Liver (tissue), 9 donors: ENCODE results near the gene AKT2. TPM values are rescaled to one million over a fixed set of nuclear protein-coding genes. Genes with fewer than 3 reads are reported as not detected.
"Not testable (repeated sequence)": the region's sequence is repeated elsewhere in the genome, so short reads cannot be mapped to it uniquely, and the experiment has no call there.

Source experiments
- DNase-seq: peaks from one replicate; pipeline ENCODE4 v3.0.0-alpha.2; 2017; ENCODE audit warnings: low spot score
- H3K27ac ChIP-seq, 2 donors: one replicate each; pipeline ENCODE4 v1.7.0; 2013; ENCODE audit warnings: inconsistent platforms in 2 of 2, low read length in 2 of 2, control low read depth in 1 of 2, low read depth in 1 of 2, mild to moderate bottlenecking in 1 of 2
- H3K27me3 ChIP-seq, 4 donors: one replicate each; pipeline versions ENCODE4 v1.6.1 to v1.7.0; 2013; ENCODE audit warnings: low read length in 3 of 4, inconsistent platforms in 1 of 4, mild to moderate bottlenecking in 1 of 4, moderate library complexity in 1 of 4; ENCODE audit not compliant: control insufficient read depth in 4 of 4, insufficient read depth in 4 of 4
- H3K36me3 ChIP-seq, 4 donors: one replicate each; pipeline versions ENCODE4 v1.6.1 to v1.7.0; 2013; ENCODE audit warnings: low read length in 3 of 4, mild to moderate bottlenecking in 3 of 4, low read depth in 1 of 4, moderate library complexity in 1 of 4; ENCODE audit not compliant: control insufficient read depth in 4 of 4, insufficient read depth in 3 of 4
- H3K4me1 ChIP-seq, 4 donors: one replicate each; pipeline versions ENCODE4 v1.6.1 to v1.7.0; 2013; ENCODE audit warnings: low read length in 3 of 4, mild to moderate bottlenecking in 3 of 4, moderate library complexity in 1 of 4; ENCODE audit not compliant: control insufficient read depth in 4 of 4, insufficient read depth in 4 of 4
- H3K4me3 ChIP-seq, 3 donors: one replicate each; pipeline versions ENCODE4 v1.6.1 to v1.7.0; 2013; ENCODE audit warnings: low read length in 3 of 3, control low read depth in 1 of 3, low read depth in 1 of 3, mild to moderate bottlenecking in 1 of 3
- H3K9ac ChIP-seq, 2 donors: one replicate each; pipeline ENCODE4 v1.7.0; 2013; ENCODE audit warnings: low read length in 2 of 2, mild to moderate bottlenecking in 2 of 2, moderate library complexity in 2 of 2, control low read depth in 1 of 2, low read depth in 1 of 2
- H3K9me3 ChIP-seq, 4 donors: one replicate each; pipeline versions ENCODE4 v1.6.1 to v1.7.0; 2013; ENCODE audit warnings: low read length in 3 of 4; ENCODE audit not compliant: control insufficient read depth in 4 of 4
- ATF3 ChIP-seq: IDR thresholded peaks from 2 replicates; pipeline ENCODE4 v1.6.1; 2016; ENCODE audit warnings: antibody characterized with exemption
- CTCF ChIP-seq: fragments of 150-350 bp; IDR thresholded peaks from 2 replicates; pipeline ENCODE4 v1.5.1; 2017; ENCODE audit warnings: improper control_type of control experiment, low read depth, low read length; ENCODE audit not compliant: missing input control
- EGR1 ChIP-seq, 2 donors: IDR thresholded peaks; 2 replicates each; pipeline ENCODE4 v1.6.1; 2016 to 2018; ENCODE audit warnings: antibody characterized with exemption in 2 of 2, low read depth in 2 of 2
- FOXA2 ChIP-seq: IDR thresholded peaks from 2 replicates; pipeline ENCODE4 v1.6.1; 2016; ENCODE audit warnings: antibody characterized with exemption
- GABPA ChIP-seq, 2 donors: IDR thresholded peaks in 1 of 2; conservative IDR thresholded peaks in 1 of 2; 2 replicates each; pipeline ENCODE4 v1.6.1; 2016; ENCODE audit warnings: antibody characterized with exemption in 2 of 2, mild to moderate bottlenecking in 1 of 2, moderate library complexity in 1 of 2
- HNF4A ChIP-seq, 2 donors: conservative IDR thresholded peaks; 2 replicates each; pipeline ENCODE4 v1.6.1; 2016; ENCODE audit warnings: antibody characterized with exemption in 2 of 2, mild to moderate bottlenecking in 2 of 2
- HNF4G ChIP-seq: IDR thresholded peaks from 2 replicates; pipeline ENCODE4 v1.6.1; 2016; ENCODE audit warnings: antibody characterized with exemption
- JUND ChIP-seq, 2 donors: IDR thresholded peaks; 2 replicates each; pipeline ENCODE4 v1.6.1; 2016; ENCODE audit warnings: antibody characterized with exemption in 2 of 2
- RAD21 ChIP-seq, 2 donors: IDR thresholded peaks; 2 replicates each; pipeline ENCODE4 v1.6.1; 2016; ENCODE audit warnings: antibody characterized with exemption in 2 of 2, mild to moderate bottlenecking in 2 of 2
- RXRA ChIP-seq, 2 donors: IDR thresholded peaks; 2 replicates each; pipeline ENCODE4 v1.6.1; 2017 to 2018; ENCODE audit warnings: antibody characterized with exemption in 2 of 2, mild to moderate bottlenecking in 1 of 2
- SP1 ChIP-seq: IDR thresholded peaks from 2 replicates; pipeline ENCODE4 v1.6.1; 2018; ENCODE audit warnings: antibody characterized with exemption, mild to moderate bottlenecking
- TAF1 ChIP-seq: conservative IDR thresholded peaks from 2 replicates; pipeline ENCODE4 v1.6.1; 2016; ENCODE audit warnings: antibody characterized with exemption, mild to moderate bottlenecking
- YY1 ChIP-seq: IDR thresholded peaks from 2 replicates; pipeline ENCODE4 v1.6.1; 2016; ENCODE audit warnings: antibody characterized with exemption, mild to moderate bottlenecking
- WGBS: extraction: QIAGEN DNeasy Blood & Tissue Kit; methylation state at CpG from one replicate; pipeline ENCODE4 v1.1.7; 2013; 5-methylcytosine and 5-hydroxymethylcytosine counted together
- polyA plus RNA-seq, 2 donors: library from polyadenylated mRNA; stranded (reverse) in 1 of 2; unstranded in 1 of 2; fragments of 200-250 nt in 1 of 2; fragments of >200 nt in 1 of 2; fragmentation: Nextera tagmentation in 1 of 2; extraction: Ambion mirVana in 1 of 2; gene quantifications; one replicate each; pipeline versions ENCODE4 v1.2.1 to v1.2.3, GENCODE V29; 2013 to 2015
- total RNA-seq, 2 donors: library from RNA; depleted of rRNA; stranded (reverse); fragments of >200 nt; gene quantifications; one replicate each; pipeline ENCODE4 v1.2.3, GENCODE V29; 2014
- donor health status: healthy.
- donor health status: healthy.
- donor health status: healthy.
- donor health status: healthy.
- donor health status: healthy.

The AKT2 gene
- total and polyA plus RNA-seq, 4 donors, result 23.2 to 110 (median 60.4) TPM

DNA sequence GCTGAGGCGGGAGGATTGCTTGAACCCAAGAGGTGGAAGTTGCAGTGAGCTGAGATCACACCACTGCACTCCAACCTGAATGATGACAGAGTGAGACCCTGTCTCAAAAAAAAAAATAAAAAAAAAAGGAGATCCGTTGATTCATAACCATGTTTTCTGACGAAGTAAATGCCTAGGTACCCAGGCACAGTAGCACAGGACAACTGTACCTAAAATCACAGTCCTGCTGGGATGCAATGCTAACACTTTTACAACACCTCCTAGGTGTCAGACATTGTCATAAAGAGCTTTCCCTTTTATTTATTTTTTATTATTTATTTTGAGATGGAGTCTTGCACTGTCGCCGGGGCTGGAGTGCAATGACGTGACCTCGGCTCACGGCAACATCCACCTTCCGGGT is 64.5 kb downstream of the AKT2 start:
- H3K27me3 ChIP-seq, result peaks cover 0 to 8% (median 6%) of the 10 kb centered on the region in 4 donors
- peaks cover 3 to 9% (median 5%) of the 10 kb centered on the region in 4 donors for H3K4me1 ChIP-seq
- H3K9me3 ChIP-seq, result no peaks in the 10 kb centered on the region
- no peak overlapping the region for H3K4me3 ChIP-seq
- no peak overlapping the region for H3K27ac ChIP-seq
- H3K36me3 ChIP-seq, result no peaks in the 10 kb centered on the region
- no peak overlapping the region for H3K9ac ChIP-seq
- 84% methylated on average over 9 of the region's 9 CpGs for WGBS
- TF ChIP-seq HNF4G (no peak), HNF4A (conservative IDR thresholded peaks at IDR 0.05) (no peak), FOXA2 (no peak), YY1 (no peak), ATF3 (no peak), GABPA (IDR thresholded peaks at IDR 0.05 in 1 of 2, conservative IDR thresholded peaks at IDR 0.05 in 1 of 2) (no peak), RAD21 (IDR thresholded peaks at IDR 0.05) (no peak), CTCF (no peak), JUND (IDR thresholded peaks at IDR 0.05) (no peak), TAF1 (no peak)
- DNase-seq, result no peak

- no peak overlapping the region for H3K4me3 ChIP-seq
- no peak overlapping the region for H3K9ac ChIP-seq
- peaks cover 0 to 8% (median 6%) of the 10 kb centered on the region in 4 donors for H3K27me3 ChIP-seq
- no peak overlapping the region for H3K27ac ChIP-seq
- WGBS, result 43% methylated on average over 8 of the region's 8 CpGs
- no peaks in the 10 kb centered on the region for H3K9me3 ChIP-seq
- peaks cover 0 to 7% (median 2%) of the 10 kb centered on the region in 4 donors for H3K4me1 ChIP-seq
- no peaks in the 10 kb centered on the region for H3K36me3 ChIP-seq
- DNase-seq, result no peak
- TF ChIP-seq EGR1 (IDR thresholded peaks at IDR 0.05; ENCODE audit: low read depth in 2 of 2) (no peak), HNF4A (conservative IDR thresholded peaks at IDR 0.05) (no peak), JUND (IDR thresholded peaks at IDR 0.05) (no peak), RXRA (IDR thresholded peaks at IDR 0.05) (no peak), FOXA2 (no peak), CTCF (no peak), SP1 (no peak)
These were observed 65.3 kb downstream of the AKT2 start for GRCh38 chr19:40219721-40220276.

DNA sequence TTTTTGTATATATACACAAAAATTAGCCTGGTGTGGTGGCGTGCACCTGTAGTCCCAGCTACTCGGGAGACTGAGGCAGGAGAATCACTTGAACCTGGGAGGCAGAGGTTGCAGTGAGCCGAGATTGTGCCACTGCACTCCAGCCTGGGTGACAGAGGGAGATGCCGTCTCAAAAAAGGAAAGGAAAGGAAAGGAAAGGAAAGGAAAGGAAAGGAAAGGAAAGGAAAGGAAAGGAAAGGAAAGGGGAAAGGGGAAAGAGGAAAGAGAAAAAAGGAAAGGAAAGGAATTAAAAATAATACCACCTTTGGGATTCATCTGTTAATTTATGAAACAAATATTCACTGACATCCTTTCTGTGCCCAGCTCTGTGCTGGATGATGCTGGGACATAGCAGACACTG is 66.1 kb downstream of the AKT2 start:
- not testable (repeated sequence) for H3K9ac ChIP-seq, H3K27me3 ChIP-seq, H3K36me3 ChIP-seq, H3K27ac ChIP-seq, DNase-seq, H3K9me3 ChIP-seq, H3K4me3 ChIP-seq, H3K4me1 ChIP-seq
- WGBS, result 89% methylated on average over 4 of the region's 4 CpGs
